ENCODE results near the gene SEMA5A. TPM values are rescaled to one million over a fixed set of nuclear protein-coding genes. Genes with fewer than 3 reads are reported as not detected.

Gene SEMA5A
- total and polyA plus RNA-seq, 2 donors, result 1.2 to 2.5 TPM

GRCh38 chr5:9502864-9503263, 43.0 kb downstream of the SEMA5A start:
- WGBS, result 91% methylated on average over 1 of the region's 1 CpG
- Histone ChIP-seq H3K36me3 (ENCODE audit: control insufficient read depth in 2 of 2, insufficient read depth in 2 of 2, low read length in 1 of 2) (no peaks in the 10 kb centered on the region), H3K27me3 (ENCODE audit: control insufficient read depth in 2 of 2, insufficient read depth in 1 of 2, low read length in 1 of 2) (no peaks in the 10 kb centered on the region), H3K9me3 (ENCODE audit: control insufficient read depth in 2 of 2, insufficient read depth in 1 of 2, low read length in 1 of 2) (no peaks in the 10 kb centered on the region), H3K4me1 (ENCODE audit: control insufficient read depth in 2 of 2, insufficient read depth in 2 of 2, low read length in 2 of 2) (no peaks in the 10 kb centered on the region), H3K4me3 (ENCODE audit: low read length in 2 of 2) (no peak overlapping the region), H3K27ac (ENCODE audit: low read depth in 1 of 2, low read length in 1 of 2) (no peak overlapping the region)
- DNase-seq (ENCODE audit: low read depth in 6 of 9, low spot score in 9 of 9), result no peak

GRCh38 chr5:9502050-9502834, 43.6 kb downstream of the SEMA5A start:
- WGBS, result 90% methylated on average over 4 of the region's 4 CpGs
- no peak for DNase-seq (ENCODE audit: low read depth in 6 of 9, low spot score in 9 of 9)

GRCh38 chr5:9500625-9501024, 45.2 kb downstream of the SEMA5A start:
- no peaks in the 10 kb centered on the region for H3K9me3 ChIP-seq (ENCODE audit: control insufficient read depth in 2 of 2, insufficient read depth in 1 of 2, low read length in 1 of 2)
- DNase-seq (ENCODE audit: low read depth in 6 of 9, low spot score in 9 of 9), result no peak
- no peaks in the 10 kb centered on the region for H3K36me3 ChIP-seq (ENCODE audit: control insufficient read depth in 2 of 2, insufficient read depth in 2 of 2, low read length in 1 of 2)
- no peak overlapping the region for H3K27ac ChIP-seq (ENCODE audit: low read depth in 1 of 2, low read length in 1 of 2)
- WGBS, result 89% methylated on average over 2 of the region's 2 CpGs
- H3K4me3 ChIP-seq (ENCODE audit: low read length in 2 of 2), result no peak overlapping the region
- H3K4me1 ChIP-seq (ENCODE audit: control insufficient read depth in 2 of 2, insufficient read depth in 2 of 2, low read length in 2 of 2), result no peaks in the 10 kb centered on the region
- no peaks in the 10 kb centered on the region for H3K27me3 ChIP-seq (ENCODE audit: control insufficient read depth in 2 of 2, insufficient read depth in 1 of 2, low read length in 1 of 2)

More at GRCh38 chr5:9502050-9502834, 43.6 kb downstream of the SEMA5A start:
- H3K9me3 ChIP-seq (ENCODE audit: control insufficient read depth in 2 of 2, insufficient read depth in 1 of 2, low read length in 1 of 2), result no peaks in the 10 kb centered on the region
- H3K4me1 ChIP-seq (ENCODE audit: control insufficient read depth in 2 of 2, insufficient read depth in 2 of 2, low read length in 2 of 2), result no peaks in the 10 kb centered on the region
- no peak overlapping the region for H3K27ac ChIP-seq (ENCODE audit: low read depth in 1 of 2, low read length in 1 of 2)
- no peaks in the 10 kb centered on the region for H3K27me3 ChIP-seq (ENCODE audit: control insufficient read depth in 2 of 2, insufficient read depth in 1 of 2, low read length in 1 of 2)
- no peaks in the 10 kb centered on the region for H3K36me3 ChIP-seq (ENCODE audit: control insufficient read depth in 2 of 2, insufficient read depth in 2 of 2, low read length in 1 of 2)
- H3K4me3 ChIP-seq (ENCODE audit: low read length in 2 of 2), result no peak overlapping the region

- Histone ChIP-seq H3K4me3 (ENCODE audit: low read length in 2 of 2) (no peak overlapping the region), H3K4me1 (ENCODE audit: control insufficient read depth in 2 of 2, insufficient read depth in 2 of 2, low read length in 2 of 2) (no peaks in the 10 kb centered on the region), H3K27ac (ENCODE audit: low read depth in 1 of 2, low read length in 1 of 2) (no peak overlapping the region), H3K9me3 (ENCODE audit: control insufficient read depth in 2 of 2, insufficient read depth in 1 of 2, low read length in 1 of 2) (no peaks in the 10 kb centered on the region), H3K36me3 (ENCODE audit: control insufficient read depth in 2 of 2, insufficient read depth in 2 of 2, low read length in 1 of 2) (no peaks in the 10 kb centered on the region), H3K27me3 (ENCODE audit: control insufficient read depth in 2 of 2, insufficient read depth in 1 of 2, low read length in 1 of 2) (no peaks in the 10 kb centered on the region)
- WGBS, result 94% methylated on average over 4 of the region's 4 CpGs
- no peak for DNase-seq (ENCODE audit: low read depth in 6 of 9, low spot score in 9 of 9)
Measured at GRCh38 chr5:9500193-9500592, 45.7 kb downstream of the SEMA5A start.

GRCh38 chr5:9499498-9499876, 46.4 kb downstream of the SEMA5A start:
- Histone ChIP-seq H3K4me3 (ENCODE audit: low read length in 2 of 2) (no peak overlapping the region), H3K9me3 (ENCODE audit: control insufficient read depth in 2 of 2, insufficient read depth in 1 of 2, low read length in 1 of 2) (no peaks in the 10 kb centered on the region), H3K27me3 (ENCODE audit: control insufficient read depth in 2 of 2, insufficient read depth in 1 of 2, low read length in 1 of 2) (no peaks in the 10 kb centered on the region), H3K4me1 (ENCODE audit: control insufficient read depth in 2 of 2, insufficient read depth in 2 of 2, low read length in 2 of 2) (no peaks in the 10 kb centered on the region), H3K27ac (ENCODE audit: low read depth in 1 of 2, low read length in 1 of 2) (no peak overlapping the region), H3K36me3 (ENCODE audit: control insufficient read depth in 2 of 2, insufficient read depth in 2 of 2, low read length in 1 of 2) (no peaks in the 10 kb centered on the region)
- DNase-seq (ENCODE audit: low read depth in 6 of 9, low spot score in 9 of 9), result no peak
- 84% methylated on average over 1 of the region's 1 CpG for WGBS

- no peaks in the 10 kb centered on the region for H3K9me3 ChIP-seq (ENCODE audit: control insufficient read depth in 2 of 2, insufficient read depth in 1 of 2, low read length in 1 of 2)
- no peak for DNase-seq (ENCODE audit: low read depth in 6 of 9, low spot score in 9 of 9)
- no peak overlapping the region for H3K4me3 ChIP-seq (ENCODE audit: low read length in 2 of 2)
- WGBS, result 88% methylated on average over 14 of the region's 14 CpGs
- no peaks in the 10 kb centered on the region for H3K27me3 ChIP-seq (ENCODE audit: control insufficient read depth in 2 of 2, insufficient read depth in 1 of 2, low read length in 1 of 2)
- no peaks in the 10 kb centered on the region for H3K36me3 ChIP-seq (ENCODE audit: control insufficient read depth in 2 of 2, insufficient read depth in 2 of 2, low read length in 1 of 2)
- H3K27ac ChIP-seq (ENCODE audit: low read depth in 1 of 2, low read length in 1 of 2), result no peak overlapping the region
- no peaks in the 10 kb centered on the region for H3K4me1 ChIP-seq (ENCODE audit: control insufficient read depth in 2 of 2, insufficient read depth in 2 of 2, low read length in 2 of 2)
Measured at GRCh38 chr5:9498541-9499497, 47.1 kb downstream of the SEMA5A start.

- WGBS, result 88% methylated on average over 8 of the region's 8 CpGs
Measured at GRCh38 chr5:9497347-9497746, 48.5 kb downstream of the SEMA5A start.

GRCh38 chr5:9496801-9497200, 49.1 kb downstream of the SEMA5A start:
- Histone ChIP-seq H3K36me3 (ENCODE audit: control insufficient read depth in 2 of 2, insufficient read depth in 2 of 2, low read length in 1 of 2) (no peaks in the 10 kb centered on the region), H3K4me1 (ENCODE audit: control insufficient read depth in 2 of 2, insufficient read depth in 2 of 2, low read length in 2 of 2) (no peaks in the 10 kb centered on the region), H3K9me3 (ENCODE audit: control insufficient read depth in 2 of 2, insufficient read depth in 1 of 2, low read length in 1 of 2) (no peaks in the 10 kb centered on the region), H3K4me3 (ENCODE audit: low read length in 2 of 2) (no peak overlapping the region), H3K27ac (ENCODE audit: low read depth in 1 of 2, low read length in 1 of 2) (no peak overlapping the region), H3K27me3 (ENCODE audit: control insufficient read depth in 2 of 2, insufficient read depth in 1 of 2, low read length in 1 of 2) (no peaks in the 10 kb centered on the region)
- WGBS, result 84% methylated on average over 1 of the region's 1 CpG
- no peak for DNase-seq (ENCODE audit: low read depth in 6 of 9, low spot score in 9 of 9)

More at GRCh38 chr5:9497347-9497746, 48.5 kb downstream of the SEMA5A start:
- Histone ChIP-seq H3K9me3 (ENCODE audit: control insufficient read depth in 2 of 2, insufficient read depth in 1 of 2, low read length in 1 of 2) (no peaks in the 10 kb centered on the region), H3K4me3 (ENCODE audit: low read length in 2 of 2) (no peak overlapping the region), H3K27ac (ENCODE audit: low read depth in 1 of 2, low read length in 1 of 2) (no peak overlapping the region), H3K36me3 (ENCODE audit: control insufficient read depth in 2 of 2, insufficient read depth in 2 of 2, low read length in 1 of 2) (no peaks in the 10 kb centered on the region), H3K4me1 (ENCODE audit: control insufficient read depth in 2 of 2, insufficient read depth in 2 of 2, low read length in 2 of 2) (no peaks in the 10 kb centered on the region), H3K27me3 (ENCODE audit: control insufficient read depth in 2 of 2, insufficient read depth in 1 of 2, low read length in 1 of 2) (no peaks in the 10 kb centered on the region)
- DNase-seq (ENCODE audit: low read depth in 6 of 9, low spot score in 9 of 9), result no peak

- H3K4me1 ChIP-seq (ENCODE audit: control insufficient read depth in 2 of 2, insufficient read depth in 2 of 2, low read length in 2 of 2), result no peaks in the 10 kb centered on the region
- WGBS, result 98% methylated on average over 4 of the region's 4 CpGs
- no peak for DNase-seq (ENCODE audit: low read depth in 6 of 9, low spot score in 9 of 9)
- H3K4me3 ChIP-seq (ENCODE audit: low read length in 2 of 2), result no peak overlapping the region
- H3K27me3 ChIP-seq (ENCODE audit: control insufficient read depth in 2 of 2, insufficient read depth in 1 of 2, low read length in 1 of 2), result no peaks in the 10 kb centered on the region
- no peaks in the 10 kb centered on the region for H3K9me3 ChIP-seq (ENCODE audit: control insufficient read depth in 2 of 2, insufficient read depth in 1 of 2, low read length in 1 of 2)
- H3K36me3 ChIP-seq (ENCODE audit: control insufficient read depth in 2 of 2, insufficient read depth in 2 of 2, low read length in 1 of 2), result no peaks in the 10 kb centered on the region
- H3K27ac ChIP-seq (ENCODE audit: low read depth in 1 of 2, low read length in 1 of 2), result no peak overlapping the region
Measured at GRCh38 chr5:9495121-9495520, 50.8 kb downstream of the SEMA5A start.

Data from thymus (tissue), 11 donors.